Suprapubic skin (tissue), 4 donors: ENCODE measurements around the gene MBNL2.

Source experiments
- CTCF ChIP-seq, 2 donors: fragments of 200-600 bp in 1 of 2; fragments of 450-650 bp in 1 of 2; sonication (generic) in 1 of 2; IDR thresholded peaks; one replicate each; pipeline ENCODE4 v1.5.1; 2016 to 2019; ENCODE audit warnings: antibody characterized with exemption in 2 of 2, mild to moderate bottlenecking in 1 of 2, moderate library complexity in 1 of 2
- EP300 ChIP-seq: sonication (generic); formaldehyde crosslinking; IDR thresholded peaks from one replicate; pipeline ENCODE4 v1.6.1; 2017; ENCODE audit warnings: antibody characterized with exemption
- POLR2A ChIP-seq, 2 donors: fragments of 450-650 bp; IDR thresholded peaks; one replicate each; pipeline ENCODE4 v1.6.1; 2017; ENCODE audit warnings: antibody characterized with exemption in 2 of 2, mild to moderate bottlenecking in 2 of 2, moderate library complexity in 2 of 2
- POLR2AphosphoS5 ChIP-seq, 3 donors: sonication (generic); formaldehyde crosslinking; IDR thresholded peaks; one replicate each; pipeline ENCODE4 v1.6.1; 2017; ENCODE audit warnings: antibody characterized with exemption in 3 of 3

GRCh38 chr13:97269603-97270002 lies 47.5 kb downstream of the MBNL2 start:
- TF ChIP-seq CTCF (IDR thresholded peaks at IDR 0.05), result no peak
- TF ChIP-seq POLR2A (IDR thresholded peaks at IDR 0.05), result no peak
- no peak for TF ChIP-seq EP300
- no peak for TF ChIP-seq POLR2AphosphoS5 (IDR thresholded peaks at IDR 0.05)
